HepG2 (cell line): ENCODE measurements around the gene VAMP5. TPM values are rescaled to one million over a fixed set of nuclear protein-coding genes. Genes with fewer than 3 reads are reported as not detected.
A peak's percentile ranks its signal among the peaks of the same experiment; 100 is the strongest.

ENCODE experiments used
- ATAC-seq: fragments of 200-7000 bp; cut with Tn5 transposase; 3 replicates; pipeline ENCODE4 v1.9.1; 2020; ENCODE audit warnings: mild to moderate bottlenecking, moderate library complexity
- BruUV-seq: library from RNA; stranded (reverse); fragments of 400-500 nt; replicated peaks from 2 replicates; lab custom pipeline; 2021; lab: Mats Ljungman, UMichigan
- CTCF ChIA-PET: fragments of 300-600 bp; formaldehyde crosslinking; extraction: SDS; loops from one replicate; lab custom pipeline; 2021; ENCODE audit warnings: low total read pairs, inconsistent platforms, low intra/inter-chr PET ratio; lab: Yijun Ruan, JAX
- POLR2A ChIA-PET: fragments of 350-600 bp; sonication (Branson Sonifier 250); formaldehyde crosslinking; loops from one replicate; lab custom pipeline; 2020; ENCODE audit warnings: antibody characterized with exemption, inconsistent platforms; lab: Yijun Ruan, JAX
- DNase-seq: peaks from one replicate; pipeline ENCODE4 v3.0.0-alpha.2; 2015; ENCODE audit warnings: low spot score
- FAIRE-seq: peaks from 3 replicates; lab custom pipeline; 2011; peaks lifted over from hg19 to GRCh38; lab: Jason Lieb, UNC
- H2AFZ ChIP-seq: one replicate; pipeline ENCODE4 v1.6.1; 2011; ENCODE audit warnings: low read length, inconsistent platforms
- H3K27ac ChIP-seq: fragments of 300-600 bp; 3 replicates; pipeline ENCODE4 v1.8.0; 2011; ENCODE audit warnings: mixed run types, mild to moderate bottlenecking, mixed read lengths, low read length, inconsistent platforms; ENCODE audit not compliant: insufficient read depth; ENCODE audit errors: extremely low read length
- H3K27me3 ChIP-seq, 2 experiments: fragments of 200-600 bp in 1 of 2; 2 replicates in 1 of 2; 3 replicates in 1 of 2; pipeline versions ENCODE4 v1.6.0 to v1.8.0; 2011; ENCODE audit warnings: low read length in 2 of 2, mild to moderate bottlenecking in 2 of 2, moderate library complexity in 2 of 2, inconsistent platforms in 1 of 2; ENCODE audit not compliant: insufficient read depth in 2 of 2, control insufficient read depth in 1 of 2
- H3K36me3 ChIP-seq, 2 experiments: fragments of 200-600 bp in 1 of 2; replicated peaks in 1 of 2; 2 replicates in 1 of 2; 3 replicates in 1 of 2; pipeline versions ENCODE4 v1.5.1 to v1.8.0; 2011; ENCODE audit warnings: low read length in 2 of 2, inconsistent platforms in 1 of 2; ENCODE audit not compliant: insufficient read depth in 2 of 2, control insufficient read depth in 1 of 2
- H3K4me1 ChIP-seq: 2 replicates; pipeline ENCODE4 v1.5.1; 2012; ENCODE audit warnings: low read length, inconsistent platforms; ENCODE audit not compliant: insufficient read depth
- H3K4me2 ChIP-seq: 2 replicates; pipeline ENCODE4 v1.6.0; 2011; ENCODE audit warnings: low read depth, low read length, inconsistent platforms
- H3K4me3 ChIP-seq, 3 experiments: fragments of 200-600 bp in 1 of 3; sonication (generic), shearing (Covaris generic) in 1 of 3; replicated peaks in 1 of 3; 2 replicates each; pipeline ENCODE4 v1.5.1; 2011 to 2016; ENCODE audit warnings: low read length in 3 of 3, inconsistent platforms in 2 of 3, low read depth in 2 of 3, mild to moderate bottlenecking in 2 of 3, control low read depth in 1 of 3, mixed read lengths in 1 of 3; ENCODE audit not compliant: insufficient read depth in 1 of 3
- H3K79me2 ChIP-seq: one replicate; pipeline ENCODE4 v1.6.1; 2011; ENCODE audit warnings: low read length, inconsistent platforms; ENCODE audit not compliant: insufficient read depth
- H3K9ac ChIP-seq: 2 replicates; pipeline ENCODE4 v1.6.0; 2011; ENCODE audit warnings: mild to moderate bottlenecking, low read depth, low read length, inconsistent platforms; ENCODE audit not compliant: insufficient read depth
- H3K9me3 ChIP-seq: 2 replicates; pipeline ENCODE4 v1.5.1; 2012; ENCODE audit warnings: mild to moderate bottlenecking, low read length
- H4K20me1 ChIP-seq: 2 replicates; pipeline ENCODE4 v1.6.0; 2011; ENCODE audit warnings: inconsistent platforms, mild to moderate bottlenecking, low read length, moderate library complexity; ENCODE audit not compliant: insufficient read depth
- CSRNP2 ChIP-seq: sonication (generic); formaldehyde crosslinking; conservative IDR thresholded peaks from 2 replicates; pipeline ENCODE4 v1.8.0; 2022; ENCODE audit warnings: low read depth, missing genetic modification reagents
- DDIT3 ChIP-seq: sonication (generic); formaldehyde crosslinking; IDR thresholded peaks from 2 replicates; pipeline ENCODE4 v1.4.0; 2020; ENCODE audit warnings: mild to moderate bottlenecking, missing genetic modification reagents
- GATA4 ChIP-seq: sonication (generic); IDR thresholded peaks from 2 replicates; pipeline ENCODE4 v1.6.1; 2016; ENCODE audit warnings: antibody characterized with exemption, low read depth, borderline replicate concordance
- HOXA7 ChIP-seq: sonication (generic); formaldehyde crosslinking; IDR thresholded peaks from 2 replicates; pipeline ENCODE4 v1.8.1; 2022; ENCODE audit warnings: mild to moderate bottlenecking, missing genetic modification reagents, moderate library complexity
- MAX ChIP-seq: IDR thresholded peaks from 2 replicates; pipeline ENCODE4 v1.6.1; 2012; ENCODE audit warnings: inconsistent platforms
- NFE2L2 ChIP-seq: fragments of 150-350 bp; IDR thresholded peaks from 2 replicates; pipeline ENCODE4 v1.6.1; 2014; ENCODE audit warnings: low read length
- RFXAP ChIP-seq: sonication (generic); formaldehyde crosslinking; IDR thresholded peaks from 2 replicates; pipeline ENCODE4 v1.4.0; 2020; ENCODE audit warnings: missing genetic modification reagents, borderline replicate concordance
- U2AF2 ChIP-seq: fragments of 200-400 bp; formaldehyde crosslinking; IDR thresholded peaks from 2 replicates; pipeline ENCODE4 v1.6.1; 2017; ENCODE audit warnings: low read depth, mild to moderate bottlenecking, low read length
- ZBTB4 ChIP-seq: sonication (generic); formaldehyde crosslinking; IDR thresholded peaks from 2 replicates; pipeline ENCODE4 v1.4.0; 2020; ENCODE audit warnings: missing genetic modification reagents, mild to moderate bottlenecking, borderline replicate concordance
- ZHX2 ChIP-seq, 2 experiments: sonication (generic) in 1 of 2; formaldehyde crosslinking in 1 of 2; IDR thresholded peaks; 2 replicates each; pipeline versions ENCODE4 v1.6.1 to v1.9.0; 2014 to 2022; ENCODE audit warnings: antibody characterized with exemption in 1 of 2, borderline replicate concordance in 1 of 2, inconsistent platforms in 1 of 2, low read depth in 1 of 2, missing genetic modification reagents in 1 of 2
- ZNF296 ChIP-seq: sonication (generic); formaldehyde crosslinking; conservative IDR thresholded peaks from 2 replicates; pipeline ENCODE4 v1.5.0; 2020; ENCODE audit warnings: mild to moderate bottlenecking, missing genetic modification reagents
- ZNF317 ChIP-seq: sonication (generic); formaldehyde crosslinking; IDR thresholded peaks from 2 replicates; pipeline ENCODE4 v1.5.0; 2020; ENCODE audit warnings: mild to moderate bottlenecking, missing genetic modification reagents
- WGBS: methylation state at CpG from one replicate; pipeline ENCODE4 v1.1.6; 2017; ENCODE audit warnings: low lambda C conversion rate; 5-methylcytosine and 5-hydroxymethylcytosine counted together
- in situ Hi-C: cut with HindIII; loops from 2 replicates; pipeline ENCODE4 v1.10.0; 2017; ENCODE audit warnings: low pct_unique_long_range_greater_than_20kb; ENCODE audit not compliant: extremely low pct_ligation_motif_present
- intact Hi-C: fragments of 100-400 bp; cut with micrococcal nuclease; formaldehyde crosslinking; loops from one replicate; pipeline ENCODE4 v1.10.0; 2022; ENCODE audit not compliant: unreplicated experiment
- polyA plus RNA-seq, 8 experiments: library from polyadenylated mRNA; depleted of rRNA in 3 of 8; stranded (reverse) in 7 of 8; unstranded in 1 of 8; fragments of >200 nt; fragmentation: Illumina TruSeq in 4 of 8; extraction: Trizol in 4 of 8; gene quantifications; 2 replicates each; pipeline versions ENCODE4 v1.2.1 to v1.2.3, GENCODE V29; 2011 to 2016; ENCODE audit warnings: low read depth in 4 of 8, missing spikeins in 1 of 8, mixed read lengths in 1 of 8; ENCODE audit not compliant: insufficient read depth in 1 of 8
- total RNA-seq, 5 experiments: library from RNA; depleted of rRNA; stranded (reverse); fragments of >200 nt; fragmentation: Illumina TruSeq; extraction: Trizol; gene quantifications; 2 replicates each; pipeline ENCODE4 v1.2.3, GENCODE V29; 2016; ENCODE audit warnings: low read depth in 1 of 5

Gene VAMP5
- total and polyA plus RNA-seq, 2 of the 13 experiments (the other 11 are each of a cell fraction or from before 2014, with no cell fraction given): 7.2 to 56.7 TPM

GRCh38 chr2:85623991-85624390 is 39.8 kb downstream of the VAMP5 start (continued):
- TF ChIP-seq ZBTB4 (CRISPR knock-in tag) (no peak), RFXAP (CRISPR knock-in tag) (no peak), MAX (no peak)

- 82% methylated on average over 2 of the region's 2 CpGs for WGBS
- BruUV-seq: TSS peak; percentile 19
- POLR2A ChIA-PET: no interaction called here
- TF ChIP-seq CSRNP2 (CRISPR knock-in tag) (no peak), GATA4 (no peak), ZNF317 (CRISPR knock-in tag) (no peak), ZHX2 (IDR thresholded peaks at IDR 0.05; ENCODE audit: low read depth) (no peak), ZHX2 (CRISPR knock-in tag; IDR thresholded peaks at IDR 0.05; ENCODE audit: borderline replicate concordance) (no peak), HOXA7 (CRISPR knock-in tag) (no peak), U2AF2 (no peak), ZNF296 (no peak), NFE2L2 (no peak), DDIT3 (no peak)
Measured at GRCh38 chr2:85628658-85629057, 44.4 kb downstream of the VAMP5 start.

More at GRCh38 chr2:85628658-85629057, 44.4 kb downstream of the VAMP5 start:
- ATAC-seq: no peak
- Histone ChIP-seq H2AFZ (no peak overlapping the region), H3K4me2 (no peak overlapping the region), H3K27me3 (no peaks in the 10 kb centered on the region), H3K79me2 (no peaks in the 10 kb centered on the region), H3K27ac (no peak overlapping the region), H3K4me3 (no peak overlapping the region), H4K20me1 (no peaks in the 10 kb centered on the region), H3K9me3 (no peaks in the 10 kb centered on the region), H3K4me1 (no peaks in the 10 kb centered on the region), H3K36me3 (peaks cover 37 to 93% of the 10 kb centered on the region in 2 experiments), H3K9ac (no peak overlapping the region)
- in situ Hi-C loops (no loop called here), intact Hi-C loops (no loop called here)
- CTCF ChIA-PET: no interaction called here
- DNase-seq: no peak
- no peak for FAIRE-seq
